Spleen (tissue), 11 donors: ENCODE measurements around the gene FSCN2. TPM values are rescaled to one million over a fixed set of nuclear protein-coding genes. Genes with fewer than 3 reads are reported as not detected.

Experiments
- DNase-seq: peaks from one replicate; pipeline ENCODE4 v3.0.0-alpha.2; 2020
- H3K27ac ChIP-seq, 8 donors: fragments of 200-600 bp; sonication (generic) in 7 of 8; 1 replicate in 4 of 8; 2 replicates in 4 of 8; pipeline versions ENCODE4 v1.5.0 to v1.8.0; 2016 to 2021; ENCODE audit warnings: inconsistent platforms in 4 of 8, mild to moderate bottlenecking in 4 of 8, moderate library complexity in 1 of 8
- H3K27me3 ChIP-seq, 7 donors: fragments of 200-600 bp; sonication (generic) in 6 of 7; replicated peaks in 1 of 7; 1 replicate in 4 of 7; 2 replicates in 3 of 7; pipeline versions ENCODE4 v1.5.0 to v1.8.0; 2016 to 2021; ENCODE audit warnings: inconsistent platforms in 3 of 7, mild to moderate bottlenecking in 1 of 7
- H3K36me3 ChIP-seq, 6 donors: fragments of 200-600 bp; sonication (generic) in 5 of 6; 1 replicate in 4 of 6; 2 replicates in 2 of 6; pipeline versions ENCODE4 v1.5.0 to v1.8.0; 2016 to 2021; ENCODE audit warnings: inconsistent platforms in 2 of 6
- H3K4me1 ChIP-seq, 6 donors: fragments of 200-600 bp; sonication (generic) in 5 of 6; 1 replicate in 3 of 6; 2 replicates in 3 of 6; pipeline versions ENCODE4 v1.5.0 to v1.8.0; 2016 to 2021; ENCODE audit warnings: inconsistent platforms in 3 of 6
- H3K4me3 ChIP-seq, 8 donors: fragments of 200-600 bp; sonication (generic) in 7 of 8; 1 replicate in 4 of 8; 2 replicates in 4 of 8; pipeline versions ENCODE4 v1.5.0 to v1.8.0; 2016 to 2021; ENCODE audit warnings: inconsistent platforms in 4 of 8, mild to moderate bottlenecking in 4 of 8, moderate library complexity in 2 of 8
- H3K9me3 ChIP-seq, 8 donors: fragments of 200-600 bp; sonication (generic) in 7 of 8; 1 replicate in 4 of 8; 2 replicates in 4 of 8; pipeline versions ENCODE4 v1.5.0 to v1.8.0; 2016 to 2021; ENCODE audit warnings: inconsistent platforms in 4 of 8
- POLR2A ChIP-seq, 3 donors: fragments of 450-650 bp; IDR thresholded peaks; one replicate each; pipeline ENCODE4 v1.5.1; 2017; ENCODE audit warnings: antibody characterized with exemption in 3 of 3, mild to moderate bottlenecking in 1 of 3
- POLR2AphosphoS5 ChIP-seq, 3 donors: sonication (generic); formaldehyde crosslinking; IDR thresholded peaks; one replicate each; pipeline ENCODE4 v1.5.1; 2017; ENCODE audit warnings: antibody characterized with exemption in 3 of 3
- WGBS, 5 donors: extraction: QIAGEN DNeasy Blood & Tissue Kit in 3 of 5; methylation state at CpG; one replicate each; pipeline versions ENCODE4 v1.1.5 to v1.1.7; 2013 to 2018; 5-methylcytosine and 5-hydroxymethylcytosine counted together
- intact Hi-C: fragments of 100-400 bp; cut with DNase I; formaldehyde crosslinking; loops from one replicate; pipeline ENCODE4 v1.15.0; 2023; ENCODE audit warnings: low total_unique reads
- polyA plus RNA-seq, 3 donors: library from polyadenylated mRNA; stranded (reverse); fragments of 200-250 nt; gene quantifications; one replicate each; pipeline ENCODE4 v1.2.1, GENCODE V29; 2013
- total RNA-seq, 7 donors: library from RNA; depleted of rRNA in 3 of 7; stranded (reverse); fragments of >200 nt in 3 of 7; fragmentation: NEBNext Ultra II Directional in 4 of 7; extraction: Animal tissue kit (Norgen Biotek cat#: 25700) in 4 of 7; gene quantifications; one replicate each; pipeline versions ENCODE4 v1.1.0 to v1.2.1, GENCODE V29; 2016 to 2021
- TF ChIP-seq, protein P1 (sequence below), 11 experiments: fragments of 200-600 bp in 7 of 11; fragments of 450-650 bp in 4 of 11; sonication (generic) in 4 of 11; IDR thresholded peaks in 8 of 11; conservative IDR thresholded peaks in 3 of 11; 1 replicate in 7 of 11; 2 replicates in 4 of 11; pipeline versions ENCODE4 v1.4.0 to v1.8.0; 2016 to 2021; ENCODE audit warnings: antibody characterized with exemption in 11 of 11, inconsistent platforms in 4 of 11, mild to moderate bottlenecking in 1 of 11
- donor health status: healthy with polysubstance abuse.
- donor health status: DM: no; HTN: no; CAD: no; lungs with moderate emphysema.
- donor health status: DM: no; HTN: no; CAD: no.
- donor health status: Bipolar disorder and iron deficiency.
- donor health status: healthy.
- donor health status: DM: no; HTN: no; CAD: no.
- donor health status: DM: yes; HTN: yes; CAD: no.

Gene FSCN2
- total and polyA plus RNA-seq, 10 donors = 0.41 to 4.0 (median 2.4) TPM

DNA sequence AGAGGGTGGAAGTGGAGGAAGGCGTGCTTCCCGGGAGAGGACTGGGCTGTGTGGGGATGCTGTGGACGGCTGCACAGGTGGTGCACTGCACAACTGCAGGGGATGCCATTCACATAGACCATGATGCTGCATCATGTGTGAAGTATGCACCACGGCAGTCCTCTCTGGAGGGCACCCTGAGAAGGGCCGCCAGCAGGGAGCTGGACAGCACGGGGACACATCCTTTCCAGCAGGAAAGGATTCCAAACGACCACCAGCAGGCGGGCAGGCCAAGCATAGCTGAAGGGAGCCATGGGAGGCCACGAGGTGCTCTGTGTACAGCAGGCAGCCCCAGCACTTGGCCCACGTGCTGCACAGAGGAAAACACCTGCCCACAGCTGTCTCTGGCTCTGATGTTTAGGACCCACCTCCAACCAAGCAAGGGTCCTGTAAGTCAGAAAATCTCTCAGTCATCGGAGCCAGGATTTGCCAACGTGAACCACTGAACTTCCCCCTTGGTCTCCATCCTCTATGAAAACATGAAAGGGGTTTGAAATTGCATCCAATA lies 25.6 kb upstream of the FSCN2 start:
- TF ChIP-seq POLR2AphosphoS5 (IDR thresholded peaks at IDR 0.05) (no peak), POLR2A (IDR thresholded peaks at IDR 0.05) (no peak)
- TF ChIP-seq, protein P1, sequence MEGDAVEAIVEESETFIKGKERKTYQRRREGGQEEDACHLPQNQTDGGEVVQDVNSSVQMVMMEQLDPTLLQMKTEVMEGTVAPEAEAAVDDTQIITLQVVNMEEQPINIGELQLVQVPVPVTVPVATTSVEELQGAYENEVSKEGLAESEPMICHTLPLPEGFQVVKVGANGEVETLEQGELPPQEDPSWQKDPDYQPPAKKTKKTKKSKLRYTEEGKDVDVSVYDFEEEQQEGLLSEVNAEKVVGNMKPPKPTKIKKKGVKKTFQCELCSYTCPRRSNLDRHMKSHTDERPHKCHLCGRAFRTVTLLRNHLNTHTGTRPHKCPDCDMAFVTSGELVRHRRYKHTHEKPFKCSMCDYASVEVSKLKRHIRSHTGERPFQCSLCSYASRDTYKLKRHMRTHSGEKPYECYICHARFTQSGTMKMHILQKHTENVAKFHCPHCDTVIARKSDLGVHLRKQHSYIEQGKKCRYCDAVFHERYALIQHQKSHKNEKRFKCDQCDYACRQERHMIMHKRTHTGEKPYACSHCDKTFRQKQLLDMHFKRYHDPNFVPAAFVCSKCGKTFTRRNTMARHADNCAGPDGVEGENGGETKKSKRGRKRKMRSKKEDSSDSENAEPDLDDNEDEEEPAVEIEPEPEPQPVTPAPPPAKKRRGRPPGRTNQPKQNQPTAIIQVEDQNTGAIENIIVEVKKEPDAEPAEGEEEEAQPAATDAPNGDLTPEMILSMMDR (IDR thresholded peaks at IDR 0.05 in 8 of 11, conservative IDR thresholded peaks at IDR 0.05 in 3 of 11) = no peak

DNA sequence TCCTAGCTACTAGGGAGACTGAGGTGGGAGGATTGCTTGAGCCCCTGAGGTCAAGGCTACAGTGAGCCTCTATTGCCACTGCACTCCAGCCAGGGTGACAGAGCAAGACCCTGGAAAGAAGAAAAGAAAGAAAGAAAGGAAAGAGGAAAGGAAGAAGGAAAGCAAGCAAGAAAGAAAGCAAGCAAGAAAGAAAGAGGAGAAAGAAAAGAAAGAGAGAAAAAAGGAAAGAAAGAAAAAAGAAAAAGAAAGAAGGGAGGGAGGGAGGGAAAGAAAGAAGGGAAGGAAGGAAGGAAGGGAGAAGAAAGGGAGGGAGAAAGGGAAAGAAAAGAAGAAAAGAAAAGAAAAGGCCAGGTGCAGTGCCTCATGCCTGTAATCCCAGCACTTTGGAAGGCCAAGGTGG lies 24.6 kb upstream of the FSCN2 start:
- H3K27me3 ChIP-seq = peaks cover 0 to 9% (median 0%) of the 10 kb centered on the region in 7 donors
- intact Hi-C loops = no loop called here
- peaks cover 2 to 12% (median 6%) of the 10 kb centered on the region in 6 donors for H3K4me1 ChIP-seq
- H3K4me3 ChIP-seq = no peak overlapping the region
- TF ChIP-seq, protein P1 (IDR thresholded peaks at IDR 0.05 in 8 of 11, conservative IDR thresholded peaks at IDR 0.05 in 3 of 11) = no peak
- TF ChIP-seq POLR2A (IDR thresholded peaks at IDR 0.05) (no peak), POLR2AphosphoS5 (IDR thresholded peaks at IDR 0.05) (no peak)
- no peak for DNase-seq
- H3K9me3 ChIP-seq = no peaks in the 10 kb centered on the region
- H3K36me3 ChIP-seq = peaks cover 0 to 7% (median 3%) of the 10 kb centered on the region in 6 donors
- no peak overlapping the region for H3K27ac ChIP-seq

More for the DNA sequence above, 25.6 kb upstream of the FSCN2 start:
- no peak overlapping the region for H3K27ac ChIP-seq
- 60 to 77% (median 71%) methylated on average over 9 to 12 of the region's 12 CpGs for WGBS, 5 donors
- DNase-seq = no peak
- no peaks in the 10 kb centered on the region for H3K36me3 ChIP-seq
- H3K27me3 ChIP-seq = peaks cover 0 to 9% (median 0%) of the 10 kb centered on the region in 7 donors
- no peak overlapping the region for H3K4me3 ChIP-seq
- intact Hi-C loops = no loop called here
- H3K9me3 ChIP-seq = no peaks in the 10 kb centered on the region
- peaks cover 0 to 5% (median 0%) of the 10 kb centered on the region in 6 donors for H3K4me1 ChIP-seq

DNA sequence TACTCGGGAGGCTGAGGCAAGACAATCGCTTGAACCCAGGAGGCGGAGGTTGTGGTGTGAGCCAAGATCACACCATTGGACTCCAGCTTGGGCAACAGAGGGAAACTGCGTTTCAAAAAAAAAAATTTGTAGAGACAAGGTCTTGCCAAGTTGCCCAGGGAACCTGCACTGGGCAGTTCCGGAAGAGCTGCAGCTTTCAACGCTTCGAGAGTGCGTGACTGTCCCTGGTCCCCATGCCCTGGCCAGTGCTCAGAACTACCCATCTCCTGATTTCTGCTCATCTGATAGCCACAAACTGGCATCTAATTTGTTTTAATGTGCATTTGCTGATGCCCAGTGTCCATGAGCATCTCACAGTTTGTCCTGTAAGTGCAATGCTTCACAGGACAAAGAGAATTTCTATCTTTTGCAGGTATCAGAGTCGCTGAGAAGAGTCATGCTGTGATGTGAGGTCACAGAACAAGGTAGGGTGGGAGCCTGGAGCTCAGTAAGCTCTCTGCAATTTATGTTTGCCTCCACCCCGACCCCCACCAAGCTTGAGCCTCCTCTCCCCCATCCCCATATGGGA lies 19.5 kb upstream of the FSCN2 start:
- DNase-seq = no peak

More for the DNA sequence above, 19.5 kb upstream of the FSCN2 start:
- H3K4me3 ChIP-seq = peak overlapping the region; percentile 86 to 99 (median 94)
- peaks cover 4 to 42% (median 35%) of the 10 kb centered on the region in 6 donors for H3K36me3 ChIP-seq
- TF ChIP-seq, protein P1 (IDR thresholded peaks at IDR 0.05 in 8 of 11, conservative IDR thresholded peaks at IDR 0.05 in 3 of 11) = no peak
- peak in 2 of 3 donors; percentile 58 to 59 for TF ChIP-seq POLR2AphosphoS5 (IDR thresholded peaks at IDR 0.05)
- H3K27ac ChIP-seq = peak overlapping the region in 7 of 8 donors; percentile 20 to 100 (median 100)
- intact Hi-C loops = no loop called here
- no peaks in the 10 kb centered on the region for H3K27me3 ChIP-seq
- peaks cover 14 to 51% (median 35%) of the 10 kb centered on the region in 6 donors for H3K4me1 ChIP-seq
- no peaks in the 10 kb centered on the region for H3K9me3 ChIP-seq
- WGBS, 5 donors = 57 to 72% (median 59%) methylated on average over 10 of the region's 10 CpGs
